HG03175 (cell line): ENCODE measurements around the gene PEX10.

Source experiments
- ATAC-seq: cut with Tn5 transposase; IDR thresholded peaks from one replicate; pipeline ENCODE4 v1.9.1; 2021; ENCODE audit warnings: mild to moderate bottlenecking, moderate library complexity; ENCODE audit not compliant: unreplicated experiment

Gene PEX10

GRCh38 chr1:2405588-2406295 is 6.6 kb downstream of the PEX10 start:
- ATAC-seq, result no peak

- ATAC-seq, result no peak
Observed at GRCh38 chr1:2404890-2405511, 7.4 kb downstream of the PEX10 start.

- no peak for ATAC-seq
Observed at GRCh38 chr1:2404142-2404889, 8.0 kb downstream of the PEX10 start.

GRCh38 chr1:2403273-2403672 is 9.1 kb downstream of the PEX10 start:
- no peak for ATAC-seq

GRCh38 chr1:2402420-2402819 is 9.9 kb downstream of the PEX10 start:
- no peak for ATAC-seq

GRCh38 chr1:2400950-2401649 is 11.3 kb downstream of the PEX10 start:
- ATAC-seq, result no peak

- ATAC-seq, result no peak
Observed at GRCh38 chr1:2400576-2400909, 11.8 kb downstream of the PEX10 start.

- no peak for ATAC-seq
Observed at GRCh38 chr1:2399890-2400575, 12.3 kb downstream of the PEX10 start.

- ATAC-seq, result no peak
Observed at GRCh38 chr1:2398871-2399270, 13.5 kb downstream of the PEX10 start.

GRCh38 chr1:2397007-2397679 is 15.2 kb downstream of the PEX10 start:
- ATAC-seq, result no peak

GRCh38 chr1:2396476-2396875 is 15.9 kb downstream of the PEX10 start:
- no peak for ATAC-seq

- no peak for ATAC-seq
Observed at GRCh38 chr1:2396059-2396458, 16.3 kb downstream of the PEX10 start.

GRCh38 chr1:2395245-2395644 is 17.1 kb downstream of the PEX10 start:
- ATAC-seq, result no peak

- no peak for ATAC-seq
Observed at GRCh38 chr1:2394761-2395160, 17.6 kb downstream of the PEX10 start.

- no peak for ATAC-seq
Observed at GRCh38 chr1:2394220-2394619, 18.1 kb downstream of the PEX10 start.

- no peak for ATAC-seq
Observed at GRCh38 chr1:2393471-2393877, 18.9 kb downstream of the PEX10 start.

GRCh38 chr1:2392686-2393085 is 19.7 kb downstream of the PEX10 start:
- no peak for ATAC-seq

GRCh38 chr1:2391931-2392509 is 20.3 kb downstream of the PEX10 start:
- peak; percentile 8 for ATAC-seq

- peak; percentile 87 for ATAC-seq
Observed at GRCh38 chr1:2391041-2391930, 21.1 kb downstream of the PEX10 start, which contains the start of the genes MORN1 and RER1. TSS of gene MORN1 (minus strand) at chr1:2391554. CDS start at chr1:2391533, 21 bp downstream. TSS of gene RER1 (plus strand) at chr1:2391841. CDS start at chr1:2395791, 3,950 bp downstream.
